Kidney (tissue), 14 donors: ENCODE measurements around the gene INPP5K. TPM values are rescaled to one million over a fixed set of nuclear protein-coding genes. Genes with fewer than 3 reads are reported as not detected.

Source experiments
- DNase-seq, 5 donors: peaks; one replicate each; pipeline ENCODE4 v3.0.0-alpha.2; 2013 to 2020
- FAIRE-seq: peaks from 2 replicates; lab custom pipeline; 2012; peaks lifted over from hg19 to GRCh38; lab: Jason Lieb, UNC
- H3K27ac ChIP-seq, 2 donors: one replicate each; pipeline ENCODE4 v1.7.0; 2013; ENCODE audit warnings: low read depth in 2 of 2, low read length in 2 of 2, inconsistent platforms in 1 of 2
- H3K27me3 ChIP-seq: one replicate; pipeline ENCODE4 v1.7.1; 2013; ENCODE audit warnings: low read length, inconsistent platforms; ENCODE audit not compliant: control insufficient read depth, insufficient read depth
- H3K36me3 ChIP-seq, 3 donors: one replicate each; pipeline versions ENCODE4 v1.7.0 to v1.7.1; 2013; ENCODE audit warnings: low read length in 3 of 3, control low read depth in 1 of 3, inconsistent platforms in 1 of 3; ENCODE audit not compliant: insufficient read depth in 3 of 3, control insufficient read depth in 2 of 3
- H3K4me1 ChIP-seq, 3 donors: one replicate each; pipeline versions ENCODE4 v1.7.0 to v1.7.1; 2013; ENCODE audit warnings: low read length in 3 of 3, inconsistent platforms in 1 of 3, low read depth in 1 of 3; ENCODE audit not compliant: control insufficient read depth in 2 of 3, insufficient read depth in 2 of 3
- H3K4me3 ChIP-seq, 3 donors: one replicate each; pipeline versions ENCODE4 v1.7.0 to v1.8.1; 2013; ENCODE audit warnings: low read length in 3 of 3, control low read depth in 1 of 3, inconsistent platforms in 1 of 3
- H3K9ac ChIP-seq, 3 donors: one replicate each; pipeline versions ENCODE4 v1.7.0 to v1.7.1; 2013; ENCODE audit warnings: low read length in 3 of 3, control low read depth in 1 of 3, inconsistent platforms in 1 of 3
- H3K9me3 ChIP-seq, 3 donors: one replicate each; pipeline versions ENCODE4 v1.7.0 to v1.7.1; 2013; ENCODE audit warnings: low read length in 3 of 3, control low read depth in 1 of 3, inconsistent platforms in 1 of 3; ENCODE audit not compliant: control insufficient read depth in 2 of 3, insufficient read depth in 1 of 3
- intact Hi-C: fragments of 100-400 bp; cut with DNase I; formaldehyde crosslinking; loops from one replicate; pipeline ENCODE4 v1.11.1; 2022
- polyA plus RNA-seq: library from polyadenylated mRNA; stranded (reverse); fragments of 350-450 nt; fragmentation: Illumina TruSeq; extraction: RNeasy Lipid Tissue Mini Kit (QIAGEN cat#74804); gene quantifications from one replicate; pipeline ENCODE4 v1.2.3, GENCODE V29; 2014; ENCODE audit warnings: low read depth, low replicate concordance; ENCODE audit not compliant: insufficient read depth
- total RNA-seq: library from RNA; stranded (reverse); fragmentation: NEBNext Ultra II Directional; extraction: Animal tissue kit (Norgen Biotek cat#: 25700); gene quantifications from one replicate; pipeline ENCODE4 v1.2.1, GENCODE V29; 2021
- TF ChIP-seq, protein P1 (sequence below): IDR thresholded peaks from 3 replicates; pipeline ENCODE4 v1.5.1; 2012; ENCODE audit warnings: mild to moderate bottlenecking, moderate library complexity, borderline replicate concordance; ENCODE audit not compliant: insufficient read depth; ENCODE audit errors: extremely low read depth
- donor health status: control.
- donor health status: control.
- donor health status: control.
- donor health status: control.
- donor health status: control.
- donor health status: DM: yes; HTN: yes; CAD: no.
- donor health status: Normal renal cell carcinoma (clear cell type).

Gene INPP5K
- total and polyA plus RNA-seq, 2 donors from 2014 or later = 36.1 to 46.2 TPM

DNA sequence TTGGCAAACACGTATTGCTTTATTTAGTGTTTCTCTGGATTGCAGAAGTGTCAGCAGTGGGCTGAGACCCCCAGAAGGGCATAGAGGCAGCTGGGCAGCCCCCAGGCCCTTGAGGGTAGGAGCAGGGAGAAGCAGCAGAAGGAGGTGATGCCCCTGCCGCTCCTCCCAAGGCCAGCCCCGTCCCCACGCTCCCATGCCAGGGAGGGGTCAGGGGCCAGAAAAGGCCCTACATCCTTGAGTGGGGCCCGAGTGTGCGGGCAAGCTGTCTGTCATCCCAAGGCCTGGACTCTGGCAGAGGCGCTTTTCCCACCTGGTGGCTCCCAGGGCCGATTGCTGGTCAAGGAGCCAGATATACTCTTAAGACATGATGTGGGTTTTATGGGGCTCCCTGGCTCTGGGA, 52.2 kb downstream of the INPP5K start:
- no peak for DNase-seq
- Histone ChIP-seq H3K27me3 (no peaks in the 10 kb centered on the region), H3K9me3 (no peaks in the 10 kb centered on the region), H3K9ac (no peak overlapping the region), H3K27ac (no peak overlapping the region), H3K4me3 (no peak overlapping the region), H3K36me3 (peaks cover 0 to 22% (median 11%) of the 10 kb centered on the region in 3 donors), H3K4me1 (peaks cover 0 to 6% (median 2%) of the 10 kb centered on the region in 3 donors)
- intact Hi-C loops = no loop called here
- no peak for FAIRE-seq
- TF ChIP-seq, protein P1, sequence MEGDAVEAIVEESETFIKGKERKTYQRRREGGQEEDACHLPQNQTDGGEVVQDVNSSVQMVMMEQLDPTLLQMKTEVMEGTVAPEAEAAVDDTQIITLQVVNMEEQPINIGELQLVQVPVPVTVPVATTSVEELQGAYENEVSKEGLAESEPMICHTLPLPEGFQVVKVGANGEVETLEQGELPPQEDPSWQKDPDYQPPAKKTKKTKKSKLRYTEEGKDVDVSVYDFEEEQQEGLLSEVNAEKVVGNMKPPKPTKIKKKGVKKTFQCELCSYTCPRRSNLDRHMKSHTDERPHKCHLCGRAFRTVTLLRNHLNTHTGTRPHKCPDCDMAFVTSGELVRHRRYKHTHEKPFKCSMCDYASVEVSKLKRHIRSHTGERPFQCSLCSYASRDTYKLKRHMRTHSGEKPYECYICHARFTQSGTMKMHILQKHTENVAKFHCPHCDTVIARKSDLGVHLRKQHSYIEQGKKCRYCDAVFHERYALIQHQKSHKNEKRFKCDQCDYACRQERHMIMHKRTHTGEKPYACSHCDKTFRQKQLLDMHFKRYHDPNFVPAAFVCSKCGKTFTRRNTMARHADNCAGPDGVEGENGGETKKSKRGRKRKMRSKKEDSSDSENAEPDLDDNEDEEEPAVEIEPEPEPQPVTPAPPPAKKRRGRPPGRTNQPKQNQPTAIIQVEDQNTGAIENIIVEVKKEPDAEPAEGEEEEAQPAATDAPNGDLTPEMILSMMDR = no peak

- FAIRE-seq (no peak), DNase-seq (no peak)
- no peaks in the 10 kb centered on the region for H3K27me3 ChIP-seq
- H3K4me1 ChIP-seq = peaks cover 0 to 6% (median 2%) of the 10 kb centered on the region in 3 donors
- H3K36me3 ChIP-seq = peaks cover 0 to 7% (median 0%) of the 10 kb centered on the region in 3 donors
- H3K4me3 ChIP-seq = no peak overlapping the region
- TF ChIP-seq, protein P1 = no peak
- H3K9ac ChIP-seq = no peak overlapping the region
- no peak overlapping the region for H3K27ac ChIP-seq
- intact Hi-C loops = no loop called here
- no peaks in the 10 kb centered on the region for H3K9me3 ChIP-seq
Observed at GRCh38 chr17:1462164-1463112, 54.0 kb downstream of the INPP5K start.

GRCh38 chr17:1461198-1461944, 55.0 kb downstream of the INPP5K start:
- no peak for FAIRE-seq
- H3K9ac ChIP-seq = no peak overlapping the region
- H3K27ac ChIP-seq = no peak overlapping the region
- TF ChIP-seq, protein P1 = no peak
- no peaks in the 10 kb centered on the region for H3K27me3 ChIP-seq
- H3K9me3 ChIP-seq = no peaks in the 10 kb centered on the region
- DNase-seq = no peak
- H3K36me3 ChIP-seq = peaks cover 0 to 4% (median 0%) of the 10 kb centered on the region in 3 donors
- peaks cover 0 to 10% (median 5%) of the 10 kb centered on the region in 3 donors for H3K4me1 ChIP-seq
- H3K4me3 ChIP-seq = no peak overlapping the region
- intact Hi-C loops = no loop called here
